MM.1S (cell line): ENCODE data around the gene DCLK2.

Source experiments
- DNase-seq: peaks from one replicate; pipeline ENCODE4 v3.0.0-alpha.2; 2015
- H2AFZ ChIP-seq: fragments of 300-600 bp; sonication (generic); 2 replicates; pipeline ENCODE4 v1.6.0; 2016; ENCODE audit warnings: antibody characterized with exemption, low read length
- H3F3A ChIP-seq: fragments of 300-600 bp; sonication (generic); 2 replicates; pipeline ENCODE4 v1.6.1; 2016; ENCODE audit warnings: mild to moderate bottlenecking, antibody characterized with exemption, low read length, moderate library complexity, mixed read lengths; ENCODE audit not compliant: insufficient read depth
- H3K27ac ChIP-seq: fragments of 300-600 bp; sonication (generic); 2 replicates; pipeline ENCODE4 v1.5.1; 2016; ENCODE audit warnings: mild to moderate bottlenecking, low read length
- H3K27me3 ChIP-seq: fragments of 300-600 bp; sonication (generic); replicated peaks from 2 replicates; pipeline ENCODE4 v1.6.0; 2016; ENCODE audit warnings: low read length; ENCODE audit not compliant: insufficient read depth
- H3K36me3 ChIP-seq: fragments of 300-600 bp; sonication (generic); replicated peaks from 2 replicates; pipeline ENCODE4 v1.6.1; 2016; ENCODE audit warnings: mild to moderate bottlenecking, low read length, mixed read lengths; ENCODE audit not compliant: insufficient read depth
- H3K4me1 ChIP-seq: fragments of 300-600 bp; sonication (generic); 2 replicates; pipeline ENCODE4 v1.6.1; 2016; ENCODE audit warnings: low read length, mixed read lengths
- H3K4me2 ChIP-seq: fragments of 300-600 bp; sonication (generic); 2 replicates; pipeline ENCODE4 v1.6.0; 2016; ENCODE audit warnings: low read depth, low read length
- H3K4me3 ChIP-seq: fragments of 300-600 bp; sonication (generic); 2 replicates; pipeline ENCODE4 v1.5.1; 2016; ENCODE audit warnings: low read length, mixed read lengths
- H3K79me2 ChIP-seq: fragments of 300-600 bp; sonication (generic); 2 replicates; pipeline ENCODE4 v1.6.1; 2016; ENCODE audit warnings: mixed run types, low read length, mixed read lengths
- H3K9ac ChIP-seq: fragments of 300-600 bp; sonication (generic); 2 replicates; pipeline ENCODE4 v1.6.1; 2016; ENCODE audit warnings: low read length, mixed read lengths
- H3K9me2 ChIP-seq: fragments of 300-600 bp; sonication (generic); replicated peaks from 2 replicates; pipeline ENCODE4 v1.6.1; 2016; ENCODE audit warnings: mild to moderate bottlenecking, low read length, mixed read lengths; ENCODE audit not compliant: insufficient read depth
- H3K9me3 ChIP-seq: fragments of 300-600 bp; sonication (generic); replicated peaks from 2 replicates; pipeline ENCODE4 v1.6.1; 2016; ENCODE audit warnings: mild to moderate bottlenecking, low read length, mixed read lengths; ENCODE audit not compliant: insufficient read depth
- H4K20me1 ChIP-seq: fragments of 300-600 bp; sonication (generic); 2 replicates; pipeline ENCODE4 v1.6.1; 2016; ENCODE audit warnings: mild to moderate bottlenecking, low read length, moderate library complexity, mixed read lengths; ENCODE audit not compliant: insufficient read depth
- CTCF ChIP-seq: fragments of 300-600 bp; sonication (generic); IDR thresholded peaks from 2 replicates; pipeline ENCODE4 v1.5.1; 2016; ENCODE audit warnings: antibody characterized with exemption, low read length, mixed read lengths
- EZH2 ChIP-seq: fragments of 300-600 bp; sonication (generic); optimal IDR thresholded peaks from 2 replicates; pipeline ENCODE3; 2017; ENCODE audit warnings: low read depth, mild to moderate bottlenecking, antibody characterized with exemption, low read length, mixed read lengths
- EZH2phosphoT487 ChIP-seq: fragments of 300-600 bp; sonication (generic); IDR thresholded peaks from 2 replicates; pipeline ENCODE4 v1.6.1; 2018; ENCODE audit warnings: antibody characterized with exemption, low read length

Gene DCLK2

GRCh38 chr4:150074064-150074463, 4.2 kb upstream of the DCLK2 start:
- Histone ChIP-seq H3K79me2 (no peaks in the 10 kb centered on the region), H3K4me1 (no peaks in the 10 kb centered on the region), H3K9me3 (no peaks in the 10 kb centered on the region), H3K9me2 (no peaks in the 10 kb centered on the region), H3K4me2 (no peak overlapping the region), H3F3A (no peaks in the 10 kb centered on the region), H3K27ac (no peak overlapping the region), H3K27me3 (no peaks in the 10 kb centered on the region), H4K20me1 (no peaks in the 10 kb centered on the region), H3K4me3 (no peak overlapping the region), H3K9ac (no peak overlapping the region), H2AFZ (no peak overlapping the region), H3K36me3 (no peaks in the 10 kb centered on the region)
- TF ChIP-seq CTCF: no peak
- no peak for TF ChIP-seq EZH2phosphoT487
- TF ChIP-seq EZH2: no peak
- no peak for DNase-seq

- no peaks in the 10 kb centered on the region for H3K36me3 ChIP-seq
- no peaks in the 10 kb centered on the region for H3K9me3 ChIP-seq
- peaks cover 15% of the 10 kb centered on the region for H3K4me1 ChIP-seq
- TF ChIP-seq CTCF: no peak
- no peak for TF ChIP-seq EZH2phosphoT487
- DNase-seq: peak; percentile 37
- no peaks in the 10 kb centered on the region for H4K20me1 ChIP-seq
- 0 out of 2 replicates have a peak, but pooled peaks cover 4% of the 10 kb centered on the region for H3F3A ChIP-seq
- peak overlapping the region; percentile 73 for H3K4me3 ChIP-seq
- no peaks in the 10 kb centered on the region for H3K9me2 ChIP-seq
- H3K27ac ChIP-seq: no peak overlapping the region
- no peaks in the 10 kb centered on the region for H3K79me2 ChIP-seq
- peak overlapping the region; percentile 86 for H2AFZ ChIP-seq
- H3K9ac ChIP-seq: peak overlapping the region; percentile 51; the same call in 1 of the 2 replicates
- peak overlapping the region; percentile 85 for H3K4me2 ChIP-seq
- H3K27me3 ChIP-seq: no peaks in the 10 kb centered on the region
These were observed 385 bp downstream of the DCLK2 start for GRCh38 chr4:150078579-150079080.

GRCh38 chr4:150079081-150079581, 886 bp downstream of the DCLK2 start:
- DNase-seq: peak; percentile 23
- Histone ChIP-seq H3K4me1 (peaks cover 15% of the 10 kb centered on the region), H2AFZ (peak overlapping the region; percentile 86), H3K9me2 (no peaks in the 10 kb centered on the region), H3K9me3 (no peaks in the 10 kb centered on the region), H3K4me2 (peak overlapping the region; percentile 85), H3K27ac (no peak overlapping the region), H3F3A (0 out of 2 replicates have a peak, but pooled peaks cover 4% of the 10 kb centered on the region), H3K36me3 (no peaks in the 10 kb centered on the region), H4K20me1 (no peaks in the 10 kb centered on the region), H3K4me3 (peak overlapping the region; percentile 73), H3K27me3 (no peaks in the 10 kb centered on the region), H3K9ac (peak overlapping the region; percentile 51; the same call in 1 of the 2 replicates), H3K79me2 (no peaks in the 10 kb centered on the region)
- TF ChIP-seq EZH2: no peak
- TF ChIP-seq CTCF: peak; percentile 23; the same call in 1 of the 2 replicates
- no peak for TF ChIP-seq EZH2phosphoT487
